HepG2 (cell line): ENCODE data around the gene NUDT15. TPM values are rescaled to one million over a fixed set of nuclear protein-coding genes. Genes with fewer than 3 reads are reported as not detected.
A peak's percentile ranks its signal among the peaks of the same experiment; 100 is the strongest.

ENCODE experiments used
- ARID5B ChIP-seq: IDR thresholded peaks from 2 replicates; pipeline ENCODE4 v1.4.0; 2020; ENCODE audit warnings: mild to moderate bottlenecking, missing genetic modification reagents
- BCL3 ChIP-seq: sonication (generic); formaldehyde crosslinking; IDR thresholded peaks from 2 replicates; pipeline ENCODE4 v1.5.1; 2020; ENCODE audit warnings: mild to moderate bottlenecking, missing genetic modification reagents, moderate library complexity
- CTCF ChIP-seq: sonication (generic); formaldehyde crosslinking; IDR thresholded peaks from 2 replicates; pipeline ENCODE4 v1.5.0; 2020; ENCODE audit warnings: mild to moderate bottlenecking, missing genetic modification reagents, moderate library complexity
- DNMT3B ChIP-seq: conservative IDR thresholded peaks from 2 replicates; pipeline ENCODE4 v1.6.1; 2016; ENCODE audit warnings: missing biosample characterization, control low read depth
- KMT2A ChIP-seq: sonication (generic); formaldehyde crosslinking; IDR thresholded peaks from 2 replicates; pipeline ENCODE4 v1.4.0; 2020; ENCODE audit warnings: missing genetic modification reagents
- MBNL3 ChIP-seq: fragments of 250-450 bp; sonication (Bioruptor Pico); conservative IDR thresholded peaks from 2 replicates; pipeline ENCODE4 v1.8.0; 2022; ENCODE audit warnings: mild to moderate bottlenecking, inconsistent platforms
- NBN ChIP-seq: fragments of 450-650 bp; conservative IDR thresholded peaks from 2 replicates; pipeline ENCODE4 v1.6.1; 2017
- NR2C2 ChIP-seq: sonication (generic); formaldehyde crosslinking; IDR thresholded peaks from 2 replicates; pipeline ENCODE4 v1.4.0; 2020; ENCODE audit warnings: missing genetic modification reagents, mild to moderate bottlenecking, moderate library complexity, borderline replicate concordance
- PATZ1 ChIP-seq: sonication (generic); formaldehyde crosslinking; IDR thresholded peaks from 2 replicates; pipeline ENCODE4 v1.4.0; 2020; ENCODE audit warnings: missing genetic modification reagents
- PAX8 ChIP-seq: sonication (generic); formaldehyde crosslinking; IDR thresholded peaks from 2 replicates; pipeline ENCODE4 v1.8.0; 2022; ENCODE audit warnings: mild to moderate bottlenecking, missing genetic modification reagents, borderline replicate concordance
- RFXAP ChIP-seq: sonication (generic); formaldehyde crosslinking; IDR thresholded peaks from 2 replicates; pipeline ENCODE4 v1.4.0; 2020; ENCODE audit warnings: missing genetic modification reagents, borderline replicate concordance
- RXRB ChIP-seq: IDR thresholded peaks from 2 replicates; pipeline ENCODE4 v1.6.1; 2016; ENCODE audit warnings: borderline replicate concordance, missing genetic modification reagents, missing compliant biosample characterization
- SALL1 ChIP-seq: sonication (generic); formaldehyde crosslinking; IDR thresholded peaks from 2 replicates; pipeline ENCODE4 v1.8.0; 2022; ENCODE audit warnings: mild to moderate bottlenecking, missing genetic modification reagents
- SAP130 ChIP-seq: IDR thresholded peaks from 2 replicates; pipeline ENCODE4 v1.6.1; 2016; ENCODE audit warnings: low read depth
- SMAD3 ChIP-seq: sonication (generic); formaldehyde crosslinking; IDR thresholded peaks from 2 replicates; pipeline ENCODE4 v1.4.0; 2020; ENCODE audit warnings: missing genetic modification reagents
- TEAD3 ChIP-seq: optimal IDR thresholded peaks from 2 replicates; pipeline ENCODE3; 2016; ENCODE audit warnings: borderline replicate concordance
- ZBTB2 ChIP-seq: sonication (generic); formaldehyde crosslinking; IDR thresholded peaks from 2 replicates; pipeline ENCODE4 v1.8.0; 2022; ENCODE audit warnings: low read depth, missing genetic modification reagents
- ZNF124 ChIP-seq: sonication (generic); formaldehyde crosslinking; IDR thresholded peaks from 2 replicates; pipeline ENCODE4 v1.4.0; 2020; ENCODE audit warnings: missing genetic modification reagents
- ZNF225 ChIP-seq: sonication (generic); formaldehyde crosslinking; IDR thresholded peaks from 2 replicates; pipeline ENCODE4 v1.4.0; 2020; ENCODE audit warnings: mild to moderate bottlenecking, missing genetic modification reagents
- ZNF235 ChIP-seq: sonication (generic); formaldehyde crosslinking; IDR thresholded peaks from 2 replicates; pipeline ENCODE4 v1.8.1; 2023; ENCODE audit warnings: mild to moderate bottlenecking, missing genetic modification reagents, borderline replicate concordance
- ZNF331 ChIP-seq: sonication (generic); formaldehyde crosslinking; IDR thresholded peaks from 2 replicates; pipeline ENCODE4 v1.4.0; 2020; ENCODE audit warnings: missing genetic modification reagents
- ZNF383 ChIP-seq: sonication (generic); formaldehyde crosslinking; IDR thresholded peaks from 2 replicates; pipeline ENCODE4 v1.4.0; 2020; ENCODE audit warnings: missing genetic modification reagents, mild to moderate bottlenecking, borderline replicate concordance
- polyA plus RNA-seq, 8 experiments: library from polyadenylated mRNA; depleted of rRNA in 3 of 8; stranded (reverse) in 7 of 8; unstranded in 1 of 8; fragments of >200 nt; fragmentation: Illumina TruSeq in 4 of 8; extraction: Trizol in 4 of 8; gene quantifications; 2 replicates each; pipeline versions ENCODE4 v1.2.1 to v1.2.3, GENCODE V29; 2011 to 2016; ENCODE audit warnings: low read depth in 4 of 8, missing spikeins in 1 of 8, mixed read lengths in 1 of 8; ENCODE audit not compliant: insufficient read depth in 1 of 8
- total RNA-seq, 5 experiments: library from RNA; depleted of rRNA; stranded (reverse); fragments of >200 nt; fragmentation: Illumina TruSeq; extraction: Trizol; gene quantifications; 2 replicates each; pipeline ENCODE4 v1.2.3, GENCODE V29; 2016; ENCODE audit warnings: low read depth in 1 of 5

The NUDT15 gene
- total and polyA plus RNA-seq, 2 of the 13 experiments (the other 11 are each of a cell fraction or from before 2014, with no cell fraction given): 21.3 to 47.3 TPM

- TF ChIP-seq PATZ1 (no peak), TEAD3 (CRISPR knock-in tag) (peak; percentile 47), BCL3 (CRISPR knock-in tag) (no peak), ZNF225 (CRISPR knock-in tag) (no peak), ZBTB2 (CRISPR knock-in tag) (no peak), SAP130 (CRISPR knock-in tag) (0 out of 2 replicates have a peak, but pooled peaks have one; percentile 15), KMT2A (CRISPR knock-in tag) (no peak), SALL1 (CRISPR knock-in tag) (peak; percentile 17; the same call in 1 of the 2 replicates), SMAD3 (CRISPR knock-in tag) (peak; percentile 33; the same call in 1 of the 2 replicates), PAX8 (CRISPR knock-in tag) (no peak), ZNF235 (no peak), ZNF124 (no peak), MBNL3 (no peak), RXRB (CRISPR knock-in tag) (peak; percentile 15; the same call in 1 of the 2 replicates), ARID5B (CRISPR knock-in tag) (no peak; the same call in 1 of the 2 replicates), RFXAP (CRISPR knock-in tag) (no peak), NR2C2 (CRISPR knock-in tag) (no peak), DNMT3B (CRISPR knock-in tag) (no peak), ZNF331 (CRISPR knock-in tag) (no peak), CTCF (CRISPR knock-in tag) (no peak), NBN (no peak), ZNF383 (CRISPR knock-in tag) (no peak)
Measured at GRCh38 chr13:48096670-48097069, 59.1 kb downstream of the NUDT15 start (continued).
